Naive thymus-derived CD8-positive, alpha-beta T cell (primary cell): Measurements from ENCODE around the gene KDM2A. TPM values are rescaled to one million over a fixed set of nuclear protein-coding genes. Genes with fewer than 3 reads are reported as not detected.

Experiments
- ATAC-seq, 2 donors: fragments of 150-1000 bp; cut with Tn5 transposase in 1 of 2; sonication (Bioruptor Pico), chemical (Tn5 transposase) in 1 of 2; 1 replicate in 1 of 2; 2 replicates in 1 of 2; pipeline ENCODE4 v1.10.0; 2021; ENCODE audit warnings: mild to moderate bottlenecking in 2 of 2, moderate library complexity in 2 of 2
- POLR2A ChIA-PET: fragments of 350-600 bp; sonication (Branson Sonifier 250); formaldehyde crosslinking; loops from one replicate; lab custom pipeline; 2021; ENCODE audit warnings: antibody characterized with exemption; lab: Charles Lee
- DNase-seq, 10 donors: peaks; one replicate each; pipeline versions ENCODE4 v3.0.0 to v3.0.0-alpha.2; 2020 to 2022
- H3K27ac Mint-ChIP-seq, 10 donors: one replicate each; pipeline ENCODE4 v1.8.0; 2020 to 2022; ENCODE audit warnings: mild to moderate bottlenecking in 10 of 10, mixed read lengths in 10 of 10, moderate library complexity in 4 of 10, inconsistent platforms in 1 of 10
- H3K27me3 Mint-ChIP-seq, 5 donors: one replicate each; pipeline ENCODE4 v1.8.0; 2021 to 2022; ENCODE audit warnings: mixed read lengths in 5 of 5
- H3K36me3 Mint-ChIP-seq, 3 donors: one replicate each; pipeline ENCODE4 v1.8.0; 2020 to 2022; ENCODE audit warnings: mixed read lengths in 3 of 3, mild to moderate bottlenecking in 2 of 3, inconsistent platforms in 1 of 3
- H3K4me1 Mint-ChIP-seq, 4 donors: one replicate each; pipeline ENCODE4 v1.8.0; 2021 to 2022; ENCODE audit warnings: mixed read lengths in 4 of 4
- H3K4me3 Mint-ChIP-seq, 10 donors: one replicate each; pipeline ENCODE4 v1.8.0; 2020 to 2022; ENCODE audit warnings: mild to moderate bottlenecking in 10 of 10, mixed read lengths in 10 of 10, moderate library complexity in 6 of 10, inconsistent platforms in 1 of 10
- H3K9me3 Mint-ChIP-seq, 9 donors: one replicate each; pipeline ENCODE4 v1.8.0; 2020 to 2022; ENCODE audit warnings: mixed read lengths in 9 of 9, mild to moderate bottlenecking in 3 of 9, inconsistent platforms in 1 of 9, moderate library complexity in 1 of 9
- polyA plus RNA-seq, 3 donors: library from polyadenylated mRNA; unstranded; fragments of 300-500 nt; fragmentation: Illumina TruSeq; gene quantifications; one replicate each; pipeline ENCODE4 v1.2.3, GENCODE V29; 2021
- total RNA-seq, 8 experiments: library from RNA in 2 of 8; stranded (reverse) in 2 of 8; gene quantifications; one replicate each; pipeline ENCODE4 v1.2.3 and lab custom pipeline; 2021 to 2026

The KDM2A gene
- total and polyA plus RNA-seq, 5 experiments from 2014 or later: 8.0 to 280 (median 12.9) TPM

DNA sequence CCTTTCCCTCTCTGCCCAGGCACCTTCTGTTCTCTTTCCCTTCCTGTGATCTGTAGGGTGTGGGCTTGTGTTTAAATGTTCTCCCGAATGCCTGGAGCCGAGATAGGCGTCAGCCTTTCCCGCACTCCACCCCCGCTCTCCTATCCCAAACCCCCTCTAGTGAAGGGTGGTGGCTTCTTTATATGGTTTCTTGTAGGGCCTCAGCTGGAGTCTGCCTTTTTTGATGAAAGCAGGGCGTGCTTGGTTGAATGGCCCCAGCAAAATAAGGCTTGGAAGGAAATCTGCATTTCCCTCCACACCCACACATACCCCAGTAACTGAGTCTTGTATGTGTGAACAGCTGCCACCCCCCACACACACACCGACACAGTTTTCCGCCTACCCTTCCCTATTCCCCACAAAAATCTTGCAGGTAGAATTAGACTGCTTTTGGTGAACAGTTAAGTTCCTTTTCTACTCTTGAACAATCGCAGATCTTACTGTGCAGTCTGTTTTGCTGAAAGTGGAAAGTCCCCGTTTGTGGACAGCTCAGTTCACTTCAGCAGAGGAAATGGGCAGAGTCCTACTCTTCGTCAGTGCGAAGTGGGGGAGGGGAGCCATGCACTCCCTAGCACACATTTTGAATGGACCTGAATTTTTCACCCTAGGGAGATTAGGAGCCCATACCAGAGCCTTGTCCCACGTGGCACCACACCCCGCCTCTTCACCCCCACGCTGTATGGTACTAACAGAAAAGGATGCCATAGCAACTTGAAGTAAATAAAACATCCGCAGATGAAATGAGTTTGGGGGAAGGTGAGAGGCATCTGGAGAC lies 121.7 kb downstream of the KDM2A start:
- H3K27me3 Mint-ChIP-seq: no peaks in the 10 kb centered on the region
- peak; percentile 39 to 54 for ATAC-seq
- H3K9me3 Mint-ChIP-seq: no peaks in the 10 kb centered on the region
- peak overlapping the region; percentile 97 to 100 (median 100) for H3K27ac Mint-ChIP-seq
- POLR2A ChIA-PET: interaction anchor here (0.6 to 3.0 kb wide), 30 partner anchors 10 to 847 kb away, joined by 3 to 34 read pairs (median 6); partner anchors contain the start of genes ANKRD13D, GRK2, KDM2A and POLD4
- H3K36me3 Mint-ChIP-seq: peaks cover 8 to 49% (median 15%) of the 10 kb centered on the region in 3 donors
- peaks cover 42 to 66% (median 59%) of the 10 kb centered on the region in 4 donors for H3K4me1 Mint-ChIP-seq
- peak overlapping the region; percentile 94 to 100 (median 98) for H3K4me3 Mint-ChIP-seq
- DNase-seq: peak; percentile 68 to 91 (median 84)

GRCh38 chr11:67242548-67242947 lies 123.5 kb downstream of the KDM2A start:
- Mint-ChIP-seq H3K4me3 (peak overlapping the region; percentile 86 to 100 (median 98)), H3K4me1 (peaks cover 42 to 70% (median 61%) of the 10 kb centered on the region in 4 donors), H3K27ac (peak overlapping the region; percentile 82 to 100 (median 98)), H3K27me3 (no peaks in the 10 kb centered on the region), H3K9me3 (no peaks in the 10 kb centered on the region), H3K36me3 (peaks cover 8 to 65% (median 15%) of the 10 kb centered on the region in 3 donors)
- POLR2A ChIA-PET: interaction anchor here (0.6 to 1.0 kb wide), 3 partner anchors 11 to 410 kb away, joined by 3 to 6 read pairs (median 4); no protein-coding TSS in a partner anchor
- no peak for DNase-seq
- no peak for ATAC-seq

GRCh38 chr11:67243051-67243450 lies 124.0 kb downstream of the KDM2A start:
- peaks cover 42 to 70% (median 61%) of the 10 kb centered on the region in 4 donors for H3K4me1 Mint-ChIP-seq
- no peaks in the 10 kb centered on the region for H3K27me3 Mint-ChIP-seq
- ATAC-seq (no peak), DNase-seq (no peak)
- peak overlapping the region; percentile 86 to 100 (median 98) for H3K4me3 Mint-ChIP-seq
- peaks cover 8 to 70% (median 18%) of the 10 kb centered on the region in 3 donors for H3K36me3 Mint-ChIP-seq
- no peaks in the 10 kb centered on the region for H3K9me3 Mint-ChIP-seq
- POLR2A ChIA-PET: interaction anchor here (0.6 to 1.1 kb wide), 5 partner anchors 10 to 410 kb away, joined by 3 to 6 read pairs (median 3); no protein-coding TSS in a partner anchor
- H3K27ac Mint-ChIP-seq: peak overlapping the region; percentile 82 to 100 (median 98)

GRCh38 chr11:67245046-67245445 lies 126.0 kb downstream of the KDM2A start:
- Mint-ChIP-seq H3K27me3 (no peaks in the 10 kb centered on the region), H3K4me1 (peaks cover 29 to 55% (median 49%) of the 10 kb centered on the region in 4 donors), H3K36me3 (peaks cover 6 to 90% (median 29%) of the 10 kb centered on the region in 3 donors), H3K9me3 (no peaks in the 10 kb centered on the region), H3K4me3 (peak overlapping the region in 1 of 10 donors; percentile 56), H3K27ac (peak overlapping the region in 9 of 10 donors; percentile 12 to 88 (median 46))
- no peak for DNase-seq
- ATAC-seq: no peak
- POLR2A ChIA-PET: interaction anchor here (0.7 to 1.4 kb wide), 3 partner anchors 23 to 77 kb away, joined by 3 to 4 read pairs (median 4); no protein-coding TSS in a partner anchor

DNA sequence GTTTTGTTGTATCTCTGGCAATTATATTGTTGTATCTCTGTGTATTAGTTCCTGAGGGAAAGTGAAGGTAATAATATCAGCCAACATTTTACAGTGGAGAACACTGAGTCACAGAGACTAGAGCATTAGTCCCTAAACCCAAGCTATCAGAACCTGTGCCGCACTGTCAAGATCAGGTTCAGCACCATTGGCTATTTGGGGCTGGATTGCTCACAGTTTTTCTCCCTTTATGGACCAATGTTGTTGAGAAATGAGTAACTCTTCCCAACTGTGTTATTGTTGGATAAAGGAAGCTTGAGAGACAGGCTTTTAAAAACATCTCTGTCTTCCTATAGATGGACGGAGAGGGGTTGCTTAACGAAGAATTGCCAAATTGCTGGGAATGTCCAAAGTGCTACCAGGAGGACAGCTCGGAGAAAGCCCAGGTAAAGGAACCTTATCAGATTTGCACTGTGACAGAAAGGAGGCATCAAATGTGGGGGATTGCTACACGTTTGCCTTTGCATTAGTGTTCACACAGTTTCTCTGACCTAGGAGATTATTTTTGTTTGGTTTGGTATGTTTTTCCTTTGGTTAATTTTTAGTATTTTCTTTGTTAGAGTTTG lies 129.0 kb downstream of the KDM2A start:
- H3K4me1 Mint-ChIP-seq: peaks cover 22 to 57% (median 37%) of the 10 kb centered on the region in 4 donors
- POLR2A ChIA-PET: interaction anchor here (0.6 to 2.2 kb wide), 4 partner anchors 10 to 407 kb away, joined by 3 to 5 read pairs (median 4); no protein-coding TSS in a partner anchor
- no peak for ATAC-seq
- peaks cover 0 to 99% (median 27%) of the 10 kb centered on the region in 3 donors for H3K36me3 Mint-ChIP-seq
- H3K4me3 Mint-ChIP-seq: no peak overlapping the region
- no peaks in the 10 kb centered on the region for H3K27me3 Mint-ChIP-seq
- H3K9me3 Mint-ChIP-seq: peaks cover 0 to 2% (median 0%) of the 10 kb centered on the region in 9 donors
- peak overlapping the region in 9 of 10 donors; percentile 32 to 80 (median 61) for H3K27ac Mint-ChIP-seq
- no peak for DNase-seq

GRCh38 chr11:67248653-67249052 lies 129.6 kb downstream of the KDM2A start:
- no peak overlapping the region for H3K4me3 Mint-ChIP-seq
- peaks cover 0 to 2% (median 0%) of the 10 kb centered on the region in 9 donors for H3K9me3 Mint-ChIP-seq
- H3K27ac Mint-ChIP-seq: peak overlapping the region in 6 of 10 donors; percentile 18 to 75 (median 50)
- POLR2A ChIA-PET: interaction anchor here (0.8 to 2.2 kb wide), 3 partner anchors 9 to 103 kb away, joined by 3 to 5 read pairs (median 4); no protein-coding TSS in a partner anchor
- H3K27me3 Mint-ChIP-seq: no peaks in the 10 kb centered on the region
- no peak for DNase-seq
- H3K4me1 Mint-ChIP-seq: peaks cover 21 to 57% (median 37%) of the 10 kb centered on the region in 4 donors
- no peak for ATAC-seq
- peaks cover 0 to 99% (median 21%) of the 10 kb centered on the region in 3 donors for H3K36me3 Mint-ChIP-seq

DNA sequence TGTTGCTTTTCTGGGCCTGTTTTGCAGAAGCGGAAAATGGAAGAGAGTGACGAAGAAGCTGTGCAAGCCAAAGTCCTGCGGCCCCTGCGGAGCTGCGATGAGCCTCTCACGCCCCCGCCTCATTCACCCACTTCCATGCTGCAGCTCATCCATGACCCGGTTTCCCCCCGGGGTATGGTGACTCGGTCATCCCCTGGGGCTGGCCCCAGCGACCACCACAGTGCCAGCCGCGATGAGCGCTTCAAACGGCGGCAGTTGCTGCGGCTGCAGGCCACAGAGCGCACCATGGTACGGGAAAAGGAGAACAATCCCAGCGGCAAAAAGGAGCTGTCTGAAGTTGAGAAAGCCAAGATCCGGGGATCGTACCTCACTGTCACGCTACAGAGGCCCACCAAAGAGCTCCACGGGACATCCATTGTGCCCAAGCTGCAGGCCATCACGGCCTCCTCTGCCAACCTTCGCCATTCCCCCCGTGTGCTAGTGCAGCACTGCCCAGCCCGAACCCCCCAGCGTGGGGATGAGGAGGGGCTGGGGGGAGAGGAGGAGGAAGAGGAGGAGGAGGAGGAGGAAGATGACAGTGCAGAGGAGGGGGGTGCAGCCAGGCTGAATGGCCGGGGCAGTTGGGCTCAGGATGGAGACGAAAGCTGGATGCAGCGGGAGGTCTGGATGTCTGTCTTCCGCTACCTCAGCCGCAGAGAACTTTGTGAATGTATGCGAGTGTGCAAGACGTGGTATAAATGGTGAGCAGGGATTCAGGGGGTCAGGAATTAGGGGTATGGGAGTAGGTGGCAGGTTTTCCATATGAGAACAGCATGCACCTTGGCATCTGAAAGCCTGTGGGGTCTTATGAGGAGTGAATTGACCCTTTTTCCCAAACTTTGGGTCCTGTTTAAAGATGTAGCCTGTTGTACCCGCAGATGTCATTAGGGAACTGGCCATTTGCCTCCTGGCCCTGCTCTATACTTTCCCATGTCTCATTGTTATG lies 131.3 kb downstream of the KDM2A start:
- Mint-ChIP-seq H3K9me3 (peaks cover 0 to 2% (median 0%) of the 10 kb centered on the region in 9 donors), H3K4me1 (peaks cover 16 to 56% (median 32%) of the 10 kb centered on the region in 4 donors), H3K27me3 (no peaks in the 10 kb centered on the region), H3K27ac (peak overlapping the region in 6 of 10 donors; percentile 4 to 74 (median 24)), H3K36me3 (peaks cover 0 to 99% (median 22%) of the 10 kb centered on the region in 3 donors), H3K4me3 (peak overlapping the region in 1 of 10 donors; percentile 29)
- ATAC-seq (no peak), DNase-seq (no peak)
- POLR2A ChIA-PET: interaction anchor here (0.6 to 2.7 kb wide), 3 partner anchors 10 to 176 kb away, joined by 4 to 17 read pairs (median 5); no protein-coding TSS in a partner anchor

GRCh38 chr11:67251841-67252240 lies 132.8 kb downstream of the KDM2A start:
- Mint-ChIP-seq H3K27me3 (no peaks in the 10 kb centered on the region), H3K4me1 (peaks cover 20 to 50% (median 30%) of the 10 kb centered on the region in 4 donors), H3K9me3 (peaks cover 0 to 2% (median 0%) of the 10 kb centered on the region in 9 donors)

DNA sequence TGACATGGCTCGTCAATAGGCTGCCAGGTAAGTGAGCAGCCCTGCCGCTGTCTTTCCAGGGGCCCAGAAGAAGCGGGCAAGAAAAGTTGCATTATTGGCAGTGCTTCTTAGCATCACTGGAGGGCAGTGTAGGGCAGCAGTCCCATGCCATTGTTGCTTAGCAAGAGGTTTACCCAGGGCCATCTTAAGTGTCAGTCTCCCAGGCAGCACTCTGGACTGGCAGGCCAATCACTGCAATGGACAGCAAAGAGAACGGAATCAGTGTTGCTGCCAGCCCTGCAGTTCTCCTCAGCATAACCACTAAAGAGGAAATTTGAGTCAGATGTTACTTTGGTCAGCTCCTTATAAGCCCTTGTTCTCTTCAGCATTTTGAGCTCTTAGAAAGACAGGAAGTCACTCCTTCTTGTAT lies 133.8 kb downstream of the KDM2A start:
- H3K9me3 Mint-ChIP-seq: peaks cover 0 to 2% (median 0%) of the 10 kb centered on the region in 9 donors
- H3K36me3 Mint-ChIP-seq: peaks cover 0 to 95% (median 22%) of the 10 kb centered on the region in 3 donors
- ATAC-seq (peak; percentile 62 to 84), DNase-seq (peak in 5 of 10 donors; percentile 41 to 56 (median 52))
- POLR2A ChIA-PET: interaction anchor here (0.9 to 3.8 kb wide), 8 partner anchors 10 to 92 kb away, joined by 3 to 24 read pairs (median 4); partner anchors contain the start of genes ANKRD13D and GRK2
- no peaks in the 10 kb centered on the region for H3K27me3 Mint-ChIP-seq
- peak overlapping the region; percentile 12 to 87 (median 68) for H3K27ac Mint-ChIP-seq
- H3K4me1 Mint-ChIP-seq: peaks cover 20 to 50% (median 30%) of the 10 kb centered on the region in 4 donors
- peak overlapping the region in 4 of 10 donors; percentile 0 to 41 (median 10) for H3K4me3 Mint-ChIP-seq

More at GRCh38 chr11:67251841-67252240, 132.8 kb downstream of the KDM2A start:
- no peak overlapping the region for H3K4me3 Mint-ChIP-seq
- POLR2A ChIA-PET: interaction anchor here (0.6 to 3.2 kb wide), 5 partner anchors 10 to 38 kb away, joined by 3 to 24 read pairs (median 16); partner anchors contain the start of gene ANKRD13D
- DNase-seq (no peak), ATAC-seq (no peak)
- peak overlapping the region in 8 of 10 donors; percentile 9 to 86 (median 70) for H3K27ac Mint-ChIP-seq
- peaks cover 0 to 97% (median 22%) of the 10 kb centered on the region in 3 donors for H3K36me3 Mint-ChIP-seq

GRCh38 chr11:67253872-67254624 lies 135.0 kb downstream of the KDM2A start:
- Mint-ChIP-seq H3K27ac (peak overlapping the region in 9 of 10 donors; percentile 36 to 87 (median 70)), H3K9me3 (peaks cover 0 to 2% (median 0%) of the 10 kb centered on the region in 9 donors), H3K4me3 (peak overlapping the region in 2 of 10 donors; percentile 36 to 54), H3K4me1 (peaks cover 22 to 53% (median 32%) of the 10 kb centered on the region in 4 donors), H3K36me3 (peaks cover 0 to 83% (median 17%) of the 10 kb centered on the region in 3 donors), H3K27me3 (no peaks in the 10 kb centered on the region)
- POLR2A ChIA-PET: interaction anchor here (0.6 to 3.8 kb wide), 10 partner anchors 9 to 91 kb away, joined by 3 to 24 read pairs (median 4); partner anchors contain the start of gene GRK2
- ATAC-seq: no peak
- no peak for DNase-seq
